ENCODE data around the gene PLEKHH1. TPM values are rescaled to one million over a fixed set of nuclear protein-coding genes. Genes with fewer than 3 reads are reported as not detected.

PLEKHH1 gene
- total and polyA plus RNA-seq, 9 of the 15 experiments (the other 6 are each of a cell fraction or from before 2014, with no cell fraction given), result 0.76 to 5.9 (median 2.9) TPM

DNA sequence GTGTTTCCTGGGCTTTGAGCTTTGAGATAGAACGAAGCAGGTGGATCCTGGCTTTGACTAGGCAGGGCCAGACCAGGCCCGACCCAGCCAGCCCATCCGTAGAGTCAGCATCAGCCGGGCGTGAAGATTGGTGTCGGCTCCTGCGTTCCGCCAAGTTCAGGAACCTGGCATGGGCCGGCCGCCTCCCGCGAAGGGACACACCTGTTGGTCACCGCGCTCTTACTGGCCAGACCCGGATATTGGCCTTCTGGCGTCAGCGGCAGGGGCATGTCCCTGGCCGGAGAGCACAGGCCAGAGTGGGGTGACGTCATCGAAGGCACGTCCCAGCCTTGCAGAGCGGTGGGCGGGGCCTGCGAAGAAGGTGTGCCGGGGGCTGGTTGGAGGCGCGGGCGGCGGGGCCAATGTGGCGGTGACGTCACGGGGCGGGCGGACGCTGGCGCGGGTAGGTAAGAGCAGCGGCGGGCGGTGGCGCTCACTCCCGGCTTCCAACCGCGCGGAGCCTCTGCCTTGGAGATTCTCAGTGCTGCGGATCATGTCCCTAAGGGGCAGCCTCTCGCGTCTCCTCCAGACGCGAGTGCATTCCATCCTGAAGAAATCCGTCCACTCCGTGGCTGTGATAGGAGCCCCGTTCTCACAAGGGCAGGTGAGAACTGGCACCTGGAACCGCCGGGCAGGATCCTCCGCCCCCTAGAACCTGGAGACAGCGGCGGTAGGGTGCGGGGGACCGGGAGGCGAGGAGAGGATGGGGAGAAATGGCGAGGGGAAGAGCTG lies 86.5 kb downstream of the PLEKHH1 start, which contains the start of gene ARG2 (continued):
- TF ChIP-seq, protein P1, sequence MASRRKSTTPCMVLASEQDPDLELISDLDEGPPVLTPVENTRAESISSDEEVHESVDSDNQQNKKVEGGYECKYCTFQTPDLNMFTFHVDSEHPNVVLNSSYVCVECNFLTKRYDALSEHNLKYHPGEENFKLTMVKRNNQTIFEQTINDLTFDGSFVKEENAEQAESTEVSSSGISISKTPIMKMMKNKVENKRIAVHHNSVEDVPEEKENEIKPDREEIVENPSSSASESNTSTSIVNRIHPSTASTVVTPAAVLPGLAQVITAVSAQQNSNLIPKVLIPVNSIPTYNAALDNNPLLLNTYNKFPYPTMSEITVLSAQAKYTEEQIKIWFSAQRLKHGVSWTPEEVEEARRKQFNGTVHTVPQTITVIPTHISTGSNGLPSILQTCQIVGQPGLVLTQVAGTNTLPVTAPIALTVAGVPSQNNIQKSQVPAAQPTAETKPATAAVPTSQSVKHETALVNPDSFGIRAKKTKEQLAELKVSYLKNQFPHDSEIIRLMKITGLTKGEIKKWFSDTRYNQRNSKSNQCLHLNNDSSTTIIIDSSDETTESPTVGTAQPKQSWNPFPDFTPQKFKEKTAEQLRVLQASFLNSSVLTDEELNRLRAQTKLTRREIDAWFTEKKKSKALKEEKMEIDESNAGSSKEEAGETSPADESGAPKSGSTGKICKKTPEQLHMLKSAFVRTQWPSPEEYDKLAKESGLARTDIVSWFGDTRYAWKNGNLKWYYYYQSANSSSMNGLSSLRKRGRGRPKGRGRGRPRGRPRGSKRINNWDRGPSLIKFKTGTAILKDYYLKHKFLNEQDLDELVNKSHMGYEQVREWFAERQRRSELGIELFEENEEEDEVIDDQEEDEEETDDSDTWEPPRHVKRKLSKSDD (conservative IDR thresholded peaks at IDR 0.05; ENCODE audit: low read length), result no peak
- TF ChIP-seq CHD4 (IDR thresholded peaks at IDR 0.05; ENCODE audit: insufficient read depth, insufficient replicate concordance, low read depth, low read length, poor library complexity, severe bottlenecking) (no peak), ZNF507 (tag; conservative IDR thresholded peaks at IDR 0.05) (no peak), ZKSCAN8 (CRISPR knock-in tag; IDR thresholded peaks at IDR 0.05) (no peak), CREM (IDR thresholded peaks at IDR 0.05; ENCODE audit: low read depth) (peak; percentile 97), ZNF224 (CRISPR knock-in tag; IDR thresholded peaks at IDR 0.05) (no peak), ELF1 (tag; IDR thresholded peaks at IDR 0.05) (no peak), BCL6 (CRISPR knock-in tag; IDR thresholded peaks at IDR 0.05) (no peak), ZNF830 (CRISPR knock-in tag; IDR thresholded peaks at IDR 0.05) (no peak), MCM3 (IDR thresholded peaks at IDR 0.05) (no peak), KDM1A (IDR thresholded peaks at IDR 0.05) (no peak)
- TF ChIP-seq, protein P2, sequence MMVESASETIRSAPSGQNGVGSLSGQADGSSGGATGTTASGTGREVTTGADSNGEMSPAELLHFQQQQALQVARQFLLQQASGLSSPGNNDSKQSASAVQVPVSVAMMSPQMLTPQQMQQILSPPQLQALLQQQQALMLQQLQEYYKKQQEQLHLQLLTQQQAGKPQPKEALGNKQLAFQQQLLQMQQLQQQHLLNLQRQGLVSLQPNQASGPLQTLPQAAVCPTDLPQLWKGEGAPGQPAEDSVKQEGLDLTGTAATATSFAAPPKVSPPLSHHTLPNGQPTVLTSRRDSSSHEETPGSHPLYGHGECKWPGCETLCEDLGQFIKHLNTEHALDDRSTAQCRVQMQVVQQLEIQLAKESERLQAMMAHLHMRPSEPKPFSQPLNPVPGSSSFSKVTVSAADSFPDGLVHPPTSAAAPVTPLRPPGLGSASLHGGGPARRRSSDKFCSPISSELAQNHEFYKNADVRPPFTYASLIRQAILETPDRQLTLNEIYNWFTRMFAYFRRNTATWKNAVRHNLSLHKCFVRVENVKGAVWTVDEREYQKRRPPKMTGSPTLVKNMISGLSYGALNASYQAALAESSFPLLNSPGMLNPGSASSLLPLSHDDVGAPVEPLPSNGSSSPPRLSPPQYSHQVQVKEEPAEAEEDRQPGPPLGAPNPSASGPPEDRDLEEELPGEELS (CRISPR knock-in tag; IDR thresholded peaks at IDR 0.05; ENCODE audit: borderline replicate concordance), result no peak
- TF ChIP-seq, protein P3, sequence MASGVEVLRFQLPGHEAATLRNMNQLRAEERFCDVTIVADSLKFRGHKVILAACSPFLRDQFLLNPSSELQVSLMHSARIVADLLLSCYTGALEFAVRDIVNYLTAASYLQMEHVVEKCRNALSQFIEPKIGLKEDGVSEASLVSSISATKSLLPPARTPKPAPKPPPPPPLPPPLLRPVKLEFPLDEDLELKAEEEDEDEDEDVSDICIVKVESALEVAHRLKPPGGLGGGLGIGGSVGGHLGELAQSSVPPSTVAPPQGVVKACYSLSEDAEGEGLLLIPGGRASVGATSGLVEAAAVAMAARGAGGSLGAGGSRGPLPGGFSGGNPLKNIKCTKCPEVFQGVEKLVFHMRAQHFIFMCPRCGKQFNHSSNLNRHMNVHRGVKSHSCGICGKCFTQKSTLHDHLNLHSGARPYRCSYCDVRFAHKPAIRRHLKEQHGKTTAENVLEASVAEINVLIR (CRISPR knock-in tag; IDR thresholded peaks at IDR 0.05), result peak; percentile 79
- TF ChIP-seq, protein P4, sequence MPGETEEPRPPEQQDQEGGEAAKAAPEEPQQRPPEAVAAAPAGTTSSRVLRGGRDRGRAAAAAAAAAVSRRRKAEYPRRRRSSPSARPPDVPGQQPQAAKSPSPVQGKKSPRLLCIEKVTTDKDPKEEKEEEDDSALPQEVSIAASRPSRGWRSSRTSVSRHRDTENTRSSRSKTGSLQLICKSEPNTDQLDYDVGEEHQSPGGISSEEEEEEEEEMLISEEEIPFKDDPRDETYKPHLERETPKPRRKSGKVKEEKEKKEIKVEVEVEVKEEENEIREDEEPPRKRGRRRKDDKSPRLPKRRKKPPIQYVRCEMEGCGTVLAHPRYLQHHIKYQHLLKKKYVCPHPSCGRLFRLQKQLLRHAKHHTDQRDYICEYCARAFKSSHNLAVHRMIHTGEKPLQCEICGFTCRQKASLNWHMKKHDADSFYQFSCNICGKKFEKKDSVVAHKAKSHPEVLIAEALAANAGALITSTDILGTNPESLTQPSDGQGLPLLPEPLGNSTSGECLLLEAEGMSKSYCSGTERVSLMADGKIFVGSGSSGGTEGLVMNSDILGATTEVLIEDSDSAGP (CRISPR knock-in tag; IDR thresholded peaks at IDR 0.05), result no peak
- TF ChIP-seq, protein P5, sequence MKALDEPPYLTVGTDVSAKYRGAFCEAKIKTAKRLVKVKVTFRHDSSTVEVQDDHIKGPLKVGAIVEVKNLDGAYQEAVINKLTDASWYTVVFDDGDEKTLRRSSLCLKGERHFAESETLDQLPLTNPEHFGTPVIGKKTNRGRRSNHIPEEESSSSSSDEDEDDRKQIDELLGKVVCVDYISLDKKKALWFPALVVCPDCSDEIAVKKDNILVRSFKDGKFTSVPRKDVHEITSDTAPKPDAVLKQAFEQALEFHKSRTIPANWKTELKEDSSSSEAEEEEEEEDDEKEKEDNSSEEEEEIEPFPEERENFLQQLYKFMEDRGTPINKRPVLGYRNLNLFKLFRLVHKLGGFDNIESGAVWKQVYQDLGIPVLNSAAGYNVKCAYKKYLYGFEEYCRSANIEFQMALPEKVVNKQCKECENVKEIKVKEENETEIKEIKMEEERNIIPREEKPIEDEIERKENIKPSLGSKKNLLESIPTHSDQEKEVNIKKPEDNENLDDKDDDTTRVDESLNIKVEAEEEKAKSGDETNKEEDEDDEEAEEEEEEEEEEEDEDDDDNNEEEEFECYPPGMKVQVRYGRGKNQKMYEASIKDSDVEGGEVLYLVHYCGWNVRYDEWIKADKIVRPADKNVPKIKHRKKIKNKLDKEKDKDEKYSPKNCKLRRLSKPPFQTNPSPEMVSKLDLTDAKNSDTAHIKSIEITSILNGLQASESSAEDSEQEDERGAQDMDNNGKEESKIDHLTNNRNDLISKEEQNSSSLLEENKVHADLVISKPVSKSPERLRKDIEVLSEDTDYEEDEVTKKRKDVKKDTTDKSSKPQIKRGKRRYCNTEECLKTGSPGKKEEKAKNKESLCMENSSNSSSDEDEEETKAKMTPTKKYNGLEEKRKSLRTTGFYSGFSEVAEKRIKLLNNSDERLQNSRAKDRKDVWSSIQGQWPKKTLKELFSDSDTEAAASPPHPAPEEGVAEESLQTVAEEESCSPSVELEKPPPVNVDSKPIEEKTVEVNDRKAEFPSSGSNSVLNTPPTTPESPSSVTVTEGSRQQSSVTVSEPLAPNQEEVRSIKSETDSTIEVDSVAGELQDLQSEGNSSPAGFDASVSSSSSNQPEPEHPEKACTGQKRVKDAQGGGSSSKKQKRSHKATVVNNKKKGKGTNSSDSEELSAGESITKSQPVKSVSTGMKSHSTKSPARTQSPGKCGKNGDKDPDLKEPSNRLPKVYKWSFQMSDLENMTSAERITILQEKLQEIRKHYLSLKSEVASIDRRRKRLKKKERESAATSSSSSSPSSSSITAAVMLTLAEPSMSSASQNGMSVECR (CRISPR knock-in tag; IDR thresholded peaks at IDR 0.05), result no peak

Data from K562 (cell line).